Adrenal gland (tissue), 5 donors: ENCODE measurements around the gene ZCCHC4.

Source experiments
- CTCF ChIP-seq, 6 experiments: fragments of 450-650 bp in 4 of 6; fragments of 200-600 bp in 2 of 6; sonication (generic) in 1 of 6; IDR thresholded peaks; 1 replicate in 5 of 6; 2 replicates in 1 of 6; pipeline versions ENCODE4 v1.5.1 to v1.8.0; 2016 to 2021; ENCODE audit warnings: antibody characterized with exemption in 6 of 6, mild to moderate bottlenecking in 2 of 6, moderate library complexity in 1 of 6
- POLR2A ChIP-seq, 2 donors: fragments of 450-650 bp; IDR thresholded peaks; one replicate each; pipeline ENCODE4 v1.6.1; 2017; ENCODE audit warnings: antibody characterized with exemption in 2 of 2, mild to moderate bottlenecking in 2 of 2, moderate library complexity in 1 of 2
- donor health status: DM: no; HTN: no; CAD: no.

- TF ChIP-seq CTCF (IDR thresholded peaks at IDR 0.05) (no peak), POLR2A (IDR thresholded peaks at IDR 0.05) (no peak)
Observed at GRCh38 chr4:25313201-25313895, 774 bp downstream of the ZCCHC4 start.
